Activated B cell treated with CpG ODN at 0.5 μM for 24 hours (primary cell): ENCODE results near the gene LMX1B. TPM values are rescaled to one million over a fixed set of nuclear protein-coding genes. Genes with fewer than 3 reads are reported as not detected.

Experiments
- ATAC-seq: fragments of 200-7000 bp; cut with Tn5 transposase; one replicate; pipeline ENCODE4 v1.10.0; 2021; ENCODE audit warnings: low read depth, mild to moderate bottlenecking, moderate library complexity
- CTCF ChIA-PET: fragments of 350-600 bp; sonication (Branson Sonifier 250); formaldehyde crosslinking; loops from one replicate; lab custom pipeline; 2021; ENCODE audit warnings: antibody characterized with exemption; lab: Charles Lee
- POLR2A ChIA-PET: fragments of 350-600 bp; sonication (Branson Sonifier 250); formaldehyde crosslinking; loops from one replicate; lab custom pipeline; 2021; ENCODE audit warnings: antibody characterized with exemption; lab: Charles Lee
- DNase-seq: peaks from one replicate; pipeline ENCODE4 v3.0.0; 2022
- H3K27ac Mint-ChIP-seq: one replicate; pipeline ENCODE4 v1.8.0; 2020; ENCODE audit warnings: mixed read lengths
- H3K27me3 Mint-ChIP-seq: one replicate; pipeline ENCODE4 v1.8.0; 2021; ENCODE audit warnings: mixed read lengths
- H3K36me3 Mint-ChIP-seq: one replicate; pipeline ENCODE4 v1.8.0; 2021; ENCODE audit warnings: low read depth, mixed read lengths
- H3K4me1 Mint-ChIP-seq: one replicate; pipeline ENCODE4 v1.8.0; 2021; ENCODE audit warnings: mixed read lengths
- H3K4me3 Mint-ChIP-seq: one replicate; pipeline ENCODE4 v1.8.0; 2020; ENCODE audit warnings: mild to moderate bottlenecking, mixed read lengths
- H3K9me3 Mint-ChIP-seq: one replicate; pipeline ENCODE4 v1.8.0; 2020; ENCODE audit warnings: mixed read lengths
- intact Hi-C: fragments of 100-400 bp; cut with micrococcal nuclease; formaldehyde crosslinking; loops from one replicate; pipeline ENCODE4 v1.15.1; 2024
- total RNA-seq: library from RNA; stranded (reverse); gene quantifications from 2 replicates; pipeline ENCODE4 v1.2.3, GENCODE V29; 2022
- TF ChIP-seq, protein P1 (sequence below): fragments of 200-600 bp; IDR thresholded peaks from one replicate; pipeline ENCODE4 v1.8.0; 2022; ENCODE audit warnings: antibody characterized with exemption, mild to moderate bottlenecking

The LMX1B gene
- total RNA-seq, 1 donor from 2014 or later, result not detected

DNA sequence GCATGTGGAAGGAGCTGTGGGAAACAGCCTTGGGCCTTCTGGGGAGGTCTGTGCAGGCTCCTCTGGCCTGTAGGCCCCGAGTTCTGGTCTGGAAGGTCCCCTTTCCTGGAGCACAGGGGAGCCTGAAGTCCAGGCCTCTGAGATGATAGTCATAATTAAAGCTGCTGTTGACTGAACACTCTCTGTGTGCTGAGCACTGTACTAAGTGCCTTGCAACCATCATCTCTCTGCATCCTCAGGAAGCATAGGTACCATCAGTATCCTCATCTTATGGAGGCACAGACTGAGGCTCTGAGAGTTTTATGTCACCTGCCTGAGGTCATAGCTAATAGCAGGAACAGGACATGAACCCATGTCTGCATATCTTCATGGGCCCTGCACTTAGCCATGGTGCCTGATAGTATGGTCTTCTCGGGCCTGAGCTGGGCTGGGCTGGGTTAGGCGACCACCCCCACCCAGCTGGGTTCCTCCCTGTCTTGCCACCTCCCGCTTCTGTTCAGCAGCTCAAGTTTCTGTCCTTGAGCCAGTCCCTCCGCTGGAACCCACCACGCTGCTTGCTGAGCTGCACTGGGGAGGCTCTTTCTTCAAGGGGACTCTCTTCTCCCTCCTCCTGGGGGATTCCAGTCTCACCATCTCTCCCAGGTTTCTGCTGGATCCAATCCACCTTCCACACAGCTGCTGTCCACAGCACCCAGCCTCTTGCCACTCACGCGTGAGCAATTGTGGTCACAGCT lies 27.6 kb downstream of the LMX1B start:
- no peak for DNase-seq
- TF ChIP-seq, protein P1, sequence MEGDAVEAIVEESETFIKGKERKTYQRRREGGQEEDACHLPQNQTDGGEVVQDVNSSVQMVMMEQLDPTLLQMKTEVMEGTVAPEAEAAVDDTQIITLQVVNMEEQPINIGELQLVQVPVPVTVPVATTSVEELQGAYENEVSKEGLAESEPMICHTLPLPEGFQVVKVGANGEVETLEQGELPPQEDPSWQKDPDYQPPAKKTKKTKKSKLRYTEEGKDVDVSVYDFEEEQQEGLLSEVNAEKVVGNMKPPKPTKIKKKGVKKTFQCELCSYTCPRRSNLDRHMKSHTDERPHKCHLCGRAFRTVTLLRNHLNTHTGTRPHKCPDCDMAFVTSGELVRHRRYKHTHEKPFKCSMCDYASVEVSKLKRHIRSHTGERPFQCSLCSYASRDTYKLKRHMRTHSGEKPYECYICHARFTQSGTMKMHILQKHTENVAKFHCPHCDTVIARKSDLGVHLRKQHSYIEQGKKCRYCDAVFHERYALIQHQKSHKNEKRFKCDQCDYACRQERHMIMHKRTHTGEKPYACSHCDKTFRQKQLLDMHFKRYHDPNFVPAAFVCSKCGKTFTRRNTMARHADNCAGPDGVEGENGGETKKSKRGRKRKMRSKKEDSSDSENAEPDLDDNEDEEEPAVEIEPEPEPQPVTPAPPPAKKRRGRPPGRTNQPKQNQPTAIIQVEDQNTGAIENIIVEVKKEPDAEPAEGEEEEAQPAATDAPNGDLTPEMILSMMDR, result no peak
- peaks cover 57% of the 10 kb centered on the region for H3K27me3 Mint-ChIP-seq
- no peak overlapping the region for H3K27ac Mint-ChIP-seq
- POLR2A ChIA-PET, result no interaction called here
- no peak for ATAC-seq
- CTCF ChIA-PET, result no interaction called here
- H3K4me3 Mint-ChIP-seq, result no peak overlapping the region
- H3K36me3 Mint-ChIP-seq, result no peaks in the 10 kb centered on the region
- H3K9me3 Mint-ChIP-seq, result no peaks in the 10 kb centered on the region
- intact Hi-C loops, result no loop called here
- H3K4me1 Mint-ChIP-seq, result no peaks in the 10 kb centered on the region

- TF ChIP-seq, protein P1, result no peak
- intact Hi-C loops, result no loop called here
- H3K9me3 Mint-ChIP-seq, result no peaks in the 10 kb centered on the region
- peaks cover 54% of the 10 kb centered on the region for H3K27me3 Mint-ChIP-seq
- no peak for DNase-seq
- no peaks in the 10 kb centered on the region for H3K4me1 Mint-ChIP-seq
- POLR2A ChIA-PET, result no interaction called here
- no peak overlapping the region for H3K4me3 Mint-ChIP-seq
- no peak overlapping the region for H3K27ac Mint-ChIP-seq
- CTCF ChIA-PET, result no interaction called here
- H3K36me3 Mint-ChIP-seq, result no peaks in the 10 kb centered on the region
- ATAC-seq, result no peak
Measured at GRCh38 chr9:126642010-126642744, 28.4 kb downstream of the LMX1B start.

- ChIA-PET POLR2A (no interaction called here), CTCF (no interaction called here)
- Mint-ChIP-seq H3K27me3 (peaks cover 57% of the 10 kb centered on the region), H3K4me1 (no peaks in the 10 kb centered on the region), H3K4me3 (no peak overlapping the region), H3K36me3 (no peaks in the 10 kb centered on the region), H3K27ac (no peak overlapping the region), H3K9me3 (no peaks in the 10 kb centered on the region)
- ATAC-seq (no peak), DNase-seq (no peak)
- intact Hi-C loops, result no loop called here
- TF ChIP-seq, protein P1, result no peak
Measured at GRCh38 chr9:126642839-126643238, 29.1 kb downstream of the LMX1B start.

- no peak for ATAC-seq
- TF ChIP-seq, protein P1, result no peak
- Mint-ChIP-seq H3K4me3 (no peak overlapping the region), H3K9me3 (no peaks in the 10 kb centered on the region), H3K4me1 (no peaks in the 10 kb centered on the region), H3K27me3 (peaks cover 62% of the 10 kb centered on the region), H3K36me3 (no peaks in the 10 kb centered on the region), H3K27ac (no peak overlapping the region)
- intact Hi-C loops, result no loop called here
- DNase-seq, result no peak
- ChIA-PET CTCF (no interaction called here), POLR2A (no interaction called here)
Measured at GRCh38 chr9:126643945-126644527, 30.3 kb downstream of the LMX1B start.

GRCh38 chr9:126646162-126646561 lies 32.4 kb downstream of the LMX1B start:
- H3K27ac Mint-ChIP-seq, result no peak overlapping the region
- DNase-seq, result no peak
- no peaks in the 10 kb centered on the region for H3K9me3 Mint-ChIP-seq
- H3K36me3 Mint-ChIP-seq, result no peaks in the 10 kb centered on the region
- ChIA-PET POLR2A (no interaction called here), CTCF (no interaction called here)
- H3K27me3 Mint-ChIP-seq, result peaks cover 63% of the 10 kb centered on the region
- intact Hi-C loops, result no loop called here
- TF ChIP-seq, protein P1, result no peak
- no peak for ATAC-seq
- H3K4me3 Mint-ChIP-seq, result no peak overlapping the region
- no peaks in the 10 kb centered on the region for H3K4me1 Mint-ChIP-seq
